NCI-H526 treated with DMSO at 0.1 percent for 48 hours (cell line): ENCODE data around the gene PDE7B.
"Not testable (repeated sequence)": the region's sequence is repeated elsewhere in the genome, so short reads cannot be mapped to it uniquely, and the experiment has no call there.

Experiments used
- DNase-seq: peaks from one replicate; lab custom pipeline; 2025; lab: John Stamatoyannopoulos, UW

PDE7B gene

DNA sequence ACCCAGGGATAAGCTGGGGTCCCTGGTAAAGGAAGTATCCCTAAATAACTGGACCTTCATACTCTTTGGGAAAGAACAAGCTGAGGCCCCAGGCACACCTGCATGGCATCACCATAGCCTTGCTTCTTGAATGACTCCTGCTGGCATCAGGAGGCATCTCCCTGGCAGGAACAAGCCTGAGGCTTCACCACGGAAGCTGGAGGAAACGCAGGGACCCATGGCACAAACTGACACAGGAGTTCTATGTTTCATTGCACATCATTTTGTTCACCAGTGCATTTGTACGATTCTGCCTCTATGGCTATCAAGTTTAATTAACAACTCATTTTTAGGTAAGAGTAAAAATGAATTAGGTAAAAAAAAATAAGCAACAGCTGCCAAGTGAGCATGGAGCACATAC, 619 bp upstream of the PDE7B start:
- DNase-seq, result no peak

DNA sequence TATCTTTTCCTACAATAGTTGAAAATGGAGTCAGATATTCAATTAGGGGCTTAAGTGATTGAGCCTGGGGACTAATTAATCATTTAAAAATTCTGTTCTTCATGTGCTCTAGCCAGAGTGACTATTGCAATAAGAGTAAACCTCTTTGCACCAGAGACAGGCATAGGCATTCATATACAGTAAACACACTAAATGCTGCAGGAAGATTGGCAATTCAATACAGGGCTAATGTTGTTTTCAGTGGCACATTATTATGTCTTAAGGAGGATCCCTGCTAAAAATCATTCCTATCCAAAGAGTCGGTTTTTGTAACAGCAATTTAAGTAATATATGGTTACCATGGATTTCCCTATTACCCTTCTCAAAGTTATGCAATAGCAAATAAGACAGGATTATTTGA, 1.2 kb downstream of the PDE7B start:
- DNase-seq, result no peak

DNA sequence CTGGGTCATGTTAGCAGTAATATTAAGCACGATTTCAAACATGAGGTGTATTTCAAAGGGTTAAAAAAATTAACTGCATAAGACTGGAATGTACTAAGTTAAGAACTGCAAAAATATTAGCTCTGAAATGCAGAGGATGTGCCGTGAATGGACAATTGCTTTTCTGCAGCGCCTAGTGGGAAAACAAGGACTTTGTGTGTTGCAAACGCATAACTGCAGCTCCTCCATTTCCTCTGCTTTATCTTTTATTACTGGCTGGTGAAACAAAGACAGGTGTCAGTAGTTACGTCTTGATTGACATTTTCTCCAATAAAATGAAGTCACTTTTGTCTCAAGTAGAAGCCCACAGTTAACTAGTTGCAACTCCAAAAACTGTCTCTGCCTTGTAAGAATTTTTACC, 1.7 kb downstream of the PDE7B start:
- no peak for DNase-seq

DNA sequence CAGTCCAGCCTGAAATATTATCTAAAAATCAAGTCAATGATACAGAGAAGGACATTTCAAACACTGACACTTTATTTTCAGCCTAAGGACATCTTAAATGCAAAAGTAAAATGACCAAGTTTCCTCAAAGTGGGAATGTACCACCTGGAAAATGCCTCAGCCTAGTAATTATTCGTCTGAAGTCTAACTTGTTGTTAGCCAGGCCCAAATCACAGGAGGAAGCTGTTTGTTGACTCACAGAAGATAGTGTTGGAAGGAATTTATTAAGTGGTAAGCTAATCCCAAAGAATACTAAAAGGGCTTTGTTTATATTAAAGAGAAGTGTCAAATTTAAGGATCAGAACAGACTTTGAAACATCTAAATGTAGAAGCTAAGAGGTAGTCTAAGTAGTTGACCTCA, 2.5 kb downstream of the PDE7B start:
- DNase-seq, result no peak

DNA sequence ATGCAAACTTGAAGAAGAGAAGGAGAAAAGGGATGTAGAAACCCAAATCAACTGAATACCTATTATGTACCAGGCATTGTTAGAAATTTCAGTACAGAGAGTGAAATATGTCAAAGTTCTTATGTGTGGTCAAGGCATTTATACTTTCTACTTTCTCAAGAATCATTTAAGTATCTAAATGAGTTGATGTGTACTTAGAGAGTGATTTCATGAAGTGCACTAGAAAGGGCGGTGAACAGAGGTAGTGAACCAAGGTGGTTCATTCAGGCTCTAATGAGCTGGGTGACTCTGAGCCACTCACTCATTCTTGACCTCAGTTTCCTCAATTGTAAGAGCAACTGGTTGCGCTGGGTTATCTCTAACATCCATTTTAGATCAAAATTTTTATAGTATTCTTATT, 3.3 kb downstream of the PDE7B start:
- no peak for DNase-seq

DNA sequence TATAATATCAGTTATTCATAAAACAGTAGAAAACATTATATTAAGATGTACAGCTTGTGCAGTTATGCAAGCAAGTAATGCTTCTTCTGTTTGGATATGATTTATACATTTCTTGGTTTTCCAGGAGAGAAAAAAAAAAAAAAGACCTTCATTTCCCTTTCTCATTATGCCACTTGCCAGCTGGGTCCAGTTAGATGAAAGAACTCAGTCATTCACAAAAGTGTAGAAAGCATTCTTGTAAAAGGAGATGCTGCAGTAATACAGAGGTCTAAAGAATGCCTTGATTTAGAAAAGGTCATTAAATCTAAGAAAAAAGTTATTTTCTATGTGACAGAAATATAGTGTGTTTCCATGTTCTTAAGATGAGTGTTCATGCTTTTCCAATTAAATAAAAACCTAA, 7.4 kb downstream of the PDE7B start:
- no peak for DNase-seq

DNA sequence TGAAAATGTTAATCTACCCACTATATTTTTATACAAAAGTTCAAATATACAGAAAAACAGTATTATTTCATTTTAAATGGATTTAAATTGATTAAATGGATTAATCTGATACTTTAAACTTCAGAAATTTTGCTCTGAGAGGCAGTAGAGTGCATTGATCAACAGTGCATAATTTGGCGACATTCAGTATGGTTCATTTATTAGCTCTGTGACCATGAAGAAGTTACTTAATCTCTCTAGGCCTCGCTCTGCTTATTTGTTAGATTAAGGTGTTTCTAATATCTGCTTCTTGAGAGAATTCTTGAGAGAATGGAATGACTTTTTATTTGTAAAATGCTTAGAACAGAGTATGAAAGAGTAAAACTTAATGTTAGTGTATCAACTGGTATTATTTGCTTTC, 8.9 kb downstream of the PDE7B start:
- no peak for DNase-seq

DNA sequence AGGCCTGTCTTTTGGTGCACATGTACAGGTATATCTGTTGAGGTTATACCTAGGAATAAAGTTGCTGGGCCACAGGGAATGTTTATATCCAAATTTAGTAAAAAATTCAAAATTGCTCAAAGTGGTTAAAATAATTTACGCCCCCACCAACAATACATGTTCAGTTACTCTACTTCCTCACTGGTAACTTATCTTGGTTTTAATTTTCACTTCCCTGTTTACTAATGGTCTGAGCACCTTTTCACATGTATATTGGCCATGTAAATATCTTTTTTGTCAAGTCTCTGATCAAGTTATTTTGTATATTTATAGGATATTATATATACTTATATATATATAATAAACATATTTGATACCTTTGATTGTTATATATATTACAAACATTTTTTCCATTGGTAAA, 9.7 kb downstream of the PDE7B start:
- no peak for DNase-seq

DNA sequence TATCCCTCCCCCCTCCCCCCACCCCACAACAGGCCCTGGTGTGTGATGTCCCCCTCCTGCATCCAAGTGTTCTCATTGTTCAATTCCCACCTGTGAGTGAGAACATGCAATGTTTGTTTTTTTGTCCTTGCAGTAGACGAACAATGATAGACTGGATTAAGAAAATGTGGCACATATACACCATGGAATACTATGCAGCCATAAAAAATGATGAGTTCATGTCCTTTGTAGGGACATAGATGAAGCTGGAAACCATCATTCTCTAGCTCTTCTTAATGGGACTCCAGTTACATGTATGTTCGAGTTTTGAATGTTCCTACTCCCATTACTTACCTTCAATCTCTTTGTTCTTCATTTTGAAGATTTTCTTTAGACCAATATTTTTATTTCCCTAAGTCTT, 13.4 kb downstream of the PDE7B start:
- not testable (repeated sequence) for DNase-seq

DNA sequence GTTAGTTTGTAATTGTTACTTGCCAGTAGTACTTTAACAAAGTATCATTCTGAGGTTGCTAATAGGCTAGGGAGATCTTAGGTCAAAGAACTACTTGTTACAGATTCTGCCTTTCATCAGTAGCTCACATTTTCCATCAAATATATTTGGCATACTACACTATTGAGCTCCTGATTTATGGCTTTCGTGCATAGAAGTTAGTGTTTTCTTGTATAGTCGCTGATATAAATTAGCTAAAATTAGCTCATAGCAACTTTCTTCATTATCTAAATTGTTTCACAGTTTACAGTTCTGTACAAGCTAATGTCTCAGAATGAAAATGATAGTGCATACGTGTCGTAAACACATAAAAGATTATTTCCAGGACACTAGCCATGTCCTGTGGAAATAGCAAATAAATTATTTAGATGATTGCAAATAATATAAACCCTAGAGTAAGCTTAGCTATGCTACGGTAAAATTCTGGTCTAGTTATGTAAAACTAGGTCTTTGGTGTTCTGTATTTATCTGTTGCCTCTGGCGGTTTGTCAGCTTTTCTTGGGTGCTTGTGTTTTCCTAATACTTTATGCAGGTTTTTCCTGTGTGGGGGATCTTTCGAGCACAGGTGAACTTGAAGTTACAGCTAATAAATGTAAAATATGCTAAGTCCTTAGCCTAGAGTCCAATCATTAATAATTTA, 15.1 kb downstream of the PDE7B start:
- no peak for DNase-seq

DNA sequence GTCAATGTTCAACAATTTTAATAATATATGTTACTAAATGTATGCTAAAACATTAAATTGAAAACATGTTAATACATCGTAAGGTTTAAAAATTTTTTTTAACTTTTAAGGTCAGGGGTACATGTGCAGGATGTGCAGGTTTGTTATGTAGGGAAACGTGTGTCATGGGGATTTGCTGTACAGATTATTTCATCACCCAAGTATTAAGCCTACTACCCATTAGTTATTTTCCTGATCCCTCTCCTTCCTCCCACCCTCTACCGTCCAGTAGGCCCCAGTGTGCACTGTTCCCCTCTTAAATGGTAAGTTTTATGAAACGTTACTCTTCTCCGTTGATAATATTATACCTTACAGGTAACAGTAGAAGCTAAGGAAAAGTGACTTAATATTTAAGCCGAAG, 15.8 kb downstream of the PDE7B start:
- no peak for DNase-seq

DNA sequence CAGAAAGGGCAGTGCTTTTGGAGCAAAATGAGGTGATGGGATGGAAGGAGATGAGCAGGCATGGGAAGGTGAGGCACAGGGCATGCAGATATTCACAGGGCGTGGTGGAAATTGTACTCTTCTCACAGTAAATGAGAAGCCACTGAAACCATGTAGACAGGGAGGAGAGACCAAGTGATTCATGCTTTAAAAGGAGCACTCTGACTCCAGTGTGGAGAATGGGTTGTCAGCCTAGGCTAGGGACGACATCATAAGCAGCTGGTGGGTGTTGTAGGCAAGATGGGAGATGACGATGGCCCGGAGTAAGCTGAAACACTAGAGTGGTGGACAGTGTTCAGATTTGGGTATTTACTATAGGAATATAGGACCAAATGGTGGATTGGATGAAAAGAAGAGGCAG, 18.4 kb downstream of the PDE7B start:
- DNase-seq, result no peak

DNA sequence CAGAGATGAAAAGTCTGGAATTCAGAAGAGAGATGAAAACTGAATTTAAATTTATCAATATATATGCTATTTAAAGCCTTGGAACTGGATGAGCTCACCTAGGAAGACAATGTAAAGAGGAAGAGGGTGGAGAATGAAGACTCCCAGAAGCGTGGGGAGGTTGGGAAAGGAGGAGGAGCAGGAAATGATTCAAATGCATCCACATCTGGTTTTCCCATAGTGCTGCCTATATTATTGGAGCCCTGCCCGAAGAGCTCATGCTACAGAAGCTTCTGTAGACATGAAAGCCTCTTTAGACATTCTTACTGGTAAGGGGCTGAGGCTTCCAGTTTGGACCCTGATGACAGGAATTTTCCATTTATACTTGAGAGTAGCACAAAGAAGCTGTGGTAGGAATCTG, 19.2 kb downstream of the PDE7B start:
- no peak for DNase-seq

DNA sequence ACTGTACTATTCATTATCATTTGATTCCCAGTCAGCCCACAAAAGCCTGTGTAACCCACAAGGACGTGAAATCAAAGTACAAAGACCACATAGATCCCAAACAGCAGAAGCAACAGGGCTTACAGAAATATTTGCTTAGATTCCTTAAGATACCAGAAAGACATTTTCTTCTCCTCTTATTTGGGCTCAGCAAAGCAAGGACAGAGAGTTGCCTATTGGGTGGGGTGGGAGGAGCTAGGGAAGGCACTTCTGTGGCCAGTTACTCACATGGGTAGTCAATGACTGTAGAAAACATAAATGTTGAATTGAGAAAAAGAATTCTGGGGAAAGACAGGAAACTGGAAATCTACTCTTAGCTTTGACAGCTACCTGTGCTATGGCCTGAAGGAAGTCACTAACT, 19.8 kb downstream of the PDE7B start:
- DNase-seq, result no peak

DNA sequence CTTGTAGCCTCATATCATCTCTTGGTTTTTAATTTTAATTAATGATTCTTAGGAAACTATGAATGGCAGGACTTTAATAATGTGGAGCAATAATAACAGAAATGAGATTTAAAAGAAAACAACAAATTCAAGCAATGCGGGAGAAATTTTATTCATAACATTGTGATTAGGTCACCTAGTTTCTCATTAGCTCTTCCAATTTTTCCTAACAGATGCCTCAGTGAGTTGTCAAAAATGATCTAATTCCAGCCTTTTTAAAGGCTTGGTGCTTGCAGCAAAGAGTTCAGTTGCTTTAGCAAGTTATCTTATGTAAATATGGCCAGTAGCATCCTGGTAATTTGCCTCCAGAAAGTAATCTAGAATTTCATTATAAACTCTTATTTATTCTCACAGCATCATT, 20.4 kb downstream of the PDE7B start:
- no peak for DNase-seq

DNA sequence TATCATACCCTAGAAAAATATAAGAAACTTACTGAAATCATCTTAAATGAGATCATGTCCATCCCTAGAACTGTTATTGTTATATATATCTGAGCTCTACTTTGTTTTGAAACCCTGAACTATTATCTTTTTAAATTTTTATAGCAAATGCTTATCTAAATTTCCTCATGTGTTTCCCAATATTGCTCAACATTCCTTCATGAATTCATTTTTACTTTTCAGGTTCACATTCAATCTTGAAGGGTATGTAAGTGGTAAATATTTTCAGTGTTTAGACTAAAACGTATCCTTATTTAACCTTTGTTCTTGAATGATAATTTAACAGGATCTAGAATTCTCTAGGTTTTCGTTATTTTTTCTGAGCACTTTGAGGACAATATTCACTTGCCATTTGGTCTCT, 23.9 kb downstream of the PDE7B start:
- no peak for DNase-seq

DNA sequence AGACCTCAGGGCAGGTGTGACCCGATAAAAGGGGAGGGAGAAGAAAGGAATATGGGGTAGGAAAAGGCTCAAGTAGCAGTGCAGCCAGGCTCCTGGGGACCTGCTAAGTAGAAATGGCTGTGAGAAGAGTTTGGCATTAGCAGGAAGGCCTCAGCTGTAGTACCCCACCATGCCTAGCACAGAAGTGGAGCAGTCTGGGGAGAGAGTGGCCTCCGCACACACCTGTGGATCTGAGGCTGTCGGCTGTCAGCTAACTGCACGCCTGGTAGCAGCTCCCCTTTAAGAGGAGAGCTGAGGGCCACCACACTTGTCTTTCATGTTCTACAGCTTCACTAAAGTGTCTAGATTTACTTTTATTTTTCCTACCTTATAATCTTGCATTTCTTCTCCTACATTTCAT, 24.6 kb downstream of the PDE7B start:
- DNase-seq, result no peak

DNA sequence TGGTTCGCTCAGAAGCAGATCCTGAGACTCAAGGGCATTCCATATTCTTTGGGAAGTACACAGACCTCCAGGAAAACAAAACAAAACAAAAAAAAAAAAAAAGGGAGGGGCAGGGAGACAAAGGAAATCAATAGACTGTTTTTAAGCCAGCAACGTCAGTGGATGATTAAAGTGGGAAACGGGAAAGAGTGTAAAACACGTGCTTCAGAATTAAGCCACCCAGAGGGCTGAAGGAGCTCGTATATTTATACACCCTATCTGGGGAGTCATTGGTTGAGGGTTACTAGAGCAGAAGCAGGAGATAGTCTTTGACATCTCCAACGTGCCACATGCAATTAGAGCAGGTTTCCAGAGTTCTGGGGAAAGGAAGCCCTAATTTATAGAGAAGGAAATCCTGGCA, 26.2 kb downstream of the PDE7B start:
- no peak for DNase-seq

DNA sequence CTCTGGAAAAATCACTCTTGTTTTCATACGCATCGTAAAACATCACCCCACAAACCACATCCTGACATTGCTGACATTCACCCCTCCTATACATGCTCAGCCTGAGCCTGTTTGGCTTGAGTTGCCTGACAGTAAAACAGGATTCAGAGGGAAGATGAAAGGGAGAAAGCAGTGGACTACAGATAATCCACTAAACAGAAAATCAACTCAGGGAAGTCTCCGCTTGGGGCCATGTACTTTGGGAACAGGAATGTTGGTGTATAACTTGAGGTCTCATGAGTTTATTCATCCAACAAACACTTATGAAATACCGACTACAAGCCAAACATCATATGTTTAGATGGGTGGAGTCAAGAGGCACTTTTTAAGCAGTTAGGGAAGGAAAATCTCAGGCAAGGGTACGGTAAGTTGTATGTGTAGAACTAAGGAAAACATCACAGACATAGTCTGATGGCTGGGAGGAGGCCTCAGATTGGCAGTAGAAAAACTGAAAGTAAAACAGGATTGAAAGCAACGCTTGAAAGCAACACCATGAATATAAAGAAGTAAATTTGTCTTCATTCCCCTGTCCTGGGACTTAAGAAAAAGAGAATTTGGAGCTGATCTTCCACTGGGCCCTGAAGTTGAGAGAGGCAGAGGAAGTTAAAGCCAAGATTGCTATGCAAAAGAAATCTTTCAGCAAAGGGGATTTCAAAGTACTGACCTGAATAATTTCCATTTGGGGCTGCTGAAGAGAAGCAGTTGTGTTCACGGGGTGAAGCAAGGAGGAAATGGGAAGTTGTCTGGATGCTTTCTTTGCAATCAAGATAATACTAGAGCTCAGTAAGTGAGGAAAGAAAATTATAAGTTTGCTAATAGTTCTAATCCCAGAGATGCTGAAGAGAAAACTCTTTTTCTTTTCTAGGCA, 28.8 kb downstream of the PDE7B start:
- DNase-seq, result no peak

DNA sequence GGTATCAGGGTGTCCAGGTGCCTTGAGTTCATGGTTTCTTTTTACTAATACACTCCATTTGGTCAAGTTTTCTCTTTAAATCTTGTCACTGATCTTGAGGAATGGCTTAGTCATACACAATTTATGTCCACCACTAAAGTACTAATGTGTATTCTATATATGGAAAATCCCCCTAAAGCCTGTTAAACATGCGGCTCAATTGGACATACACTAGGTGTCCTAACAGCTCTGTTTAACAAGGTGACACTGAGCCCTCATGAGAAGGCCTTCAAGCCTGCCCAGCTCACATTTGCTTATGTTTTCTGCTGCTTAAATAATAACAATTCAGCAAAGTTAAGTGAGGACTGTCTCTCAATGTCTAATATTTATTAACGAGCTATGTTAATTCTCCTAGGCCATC, 31.5 kb downstream of the PDE7B start:
- no peak for DNase-seq

DNA sequence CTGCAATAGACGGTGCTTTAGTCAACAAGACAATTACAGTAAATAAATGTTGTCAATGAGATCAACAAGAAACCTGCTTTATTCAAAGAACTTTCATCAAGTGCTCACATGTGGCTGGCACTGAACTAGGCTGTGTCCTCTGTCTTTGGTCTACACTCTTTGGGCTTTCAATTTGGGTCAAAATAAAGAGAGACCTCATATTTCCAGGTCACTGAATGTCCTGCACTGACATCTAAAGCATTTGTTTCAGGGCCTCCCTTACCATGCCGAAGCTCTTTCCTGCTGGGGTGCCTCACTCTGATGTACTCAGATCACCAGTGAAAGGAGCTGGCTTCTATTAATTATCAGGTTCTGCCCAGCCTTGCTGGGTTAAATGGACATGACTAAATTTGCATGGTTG, 32.0 kb downstream of the PDE7B start:
- DNase-seq, result no peak

DNA sequence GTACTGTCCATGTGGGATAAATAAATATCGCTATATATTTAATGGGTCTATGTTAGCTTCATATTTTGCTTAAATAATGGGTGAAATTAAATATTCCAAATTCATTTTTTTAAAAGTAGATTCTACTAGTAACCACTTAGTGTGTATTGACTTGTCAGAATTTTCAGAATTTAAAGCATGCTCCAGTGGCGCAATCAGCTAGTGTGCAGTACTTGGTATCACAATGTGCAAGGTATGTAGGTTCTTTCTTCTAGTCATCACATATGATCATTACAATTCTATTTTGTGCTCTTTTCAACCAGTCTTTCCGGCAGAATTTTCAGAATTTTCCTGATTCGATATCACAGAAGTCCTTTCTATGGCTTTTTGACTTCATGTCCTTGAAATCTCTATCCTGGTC, 32.6 kb downstream of the PDE7B start:
- no peak for DNase-seq

DNA sequence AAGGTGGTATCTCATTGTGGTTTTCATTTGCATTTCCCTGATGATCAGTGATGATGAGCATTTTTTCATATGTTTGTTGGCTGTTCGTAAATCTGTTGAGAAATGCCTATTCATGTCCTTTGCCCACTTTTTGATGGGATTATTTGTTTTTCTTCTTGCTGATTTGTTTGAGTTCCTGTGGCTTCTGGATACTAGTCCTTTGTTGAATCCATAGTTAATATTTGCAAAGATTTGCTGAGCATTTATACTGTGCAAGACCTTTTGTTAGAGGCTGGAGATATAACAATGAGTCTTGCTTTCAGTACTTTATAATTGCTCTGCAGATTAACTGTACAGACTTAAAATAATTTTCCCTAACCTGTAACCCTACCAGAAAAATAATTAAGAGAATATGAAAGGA, 35.6 kb downstream of the PDE7B start:
- no peak for DNase-seq

DNA sequence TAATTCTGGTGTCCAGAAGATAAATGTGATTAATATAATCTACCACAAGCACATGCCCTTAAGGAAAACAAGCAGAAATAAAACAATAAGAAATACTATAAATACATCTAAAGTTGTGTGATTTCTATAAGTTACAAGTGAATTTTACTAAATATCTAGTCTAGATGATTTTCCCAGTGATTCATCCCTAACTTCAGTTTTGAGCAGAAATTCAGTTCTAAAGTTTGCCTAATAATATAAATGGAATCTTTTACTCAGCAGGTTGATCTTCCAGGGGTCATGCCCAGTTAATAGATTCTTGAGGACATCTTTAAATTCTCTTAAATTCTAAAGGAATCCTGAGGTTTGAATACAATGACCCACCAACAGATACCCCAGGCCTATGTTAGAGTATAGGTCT, 37.3 kb downstream of the PDE7B start:
- DNase-seq, result no peak
